Activated T-cell treated with anti-CD3 and anti-CD28 coated beads for 1 hour (primary cell): Measurements from ENCODE around the gene NUBP1.
"Not testable (repeated sequence)": the region's sequence is repeated elsewhere in the genome, so short reads cannot be mapped to it uniquely, and the experiment has no call there.

Source experiments
- DNase-seq: peaks from one replicate; pipeline ENCODE4 v3.0.0-alpha.2; 2020; ENCODE audit warnings: low read depth

NUBP1 gene

GRCh38 chr16:10743610-10744369 lies at the start of gene NUBP1:
Gene NUBP1, plus strand, starts transcription at chr16:10743842. Its CDS starts 22 bp downstream, at chr16:10743864.
- DNase-seq = peak; percentile 99

GRCh38 chr16:10693889-10694288 lies 49.8 kb upstream of the NUBP1 start:
- DNase-seq = no peak

- DNase-seq = no peak
Measured at GRCh38 chr16:10694306-10694705, 49.3 kb upstream of the NUBP1 start.

- DNase-seq = no peak
Measured at GRCh38 chr16:10694830-10695229, 48.8 kb upstream of the NUBP1 start, which contains the start of gene TEKT5. Gene TEKT5, minus strand, starts transcription at chr16:10694930. Its CDS starts 57 bp downstream, at chr16:10694873.

- no peak for DNase-seq
Measured at GRCh38 chr16:10699756-10700155, 43.9 kb upstream of the NUBP1 start.

- DNase-seq = no peak
Measured at GRCh38 chr16:10708969-10709368, 34.7 kb upstream of the NUBP1 start.

- no peak for DNase-seq
Measured at GRCh38 chr16:10728003-10728887, 15.4 kb upstream of the NUBP1 start.

GRCh38 chr16:10729104-10730048 lies 14.3 kb upstream of the NUBP1 start:
- DNase-seq = no peak

- DNase-seq = no peak
Measured at GRCh38 chr16:10731790-10732189, 11.9 kb upstream of the NUBP1 start.

- peak; percentile 54 for DNase-seq
Measured at GRCh38 chr16:10737068-10737625, 6.5 kb upstream of the NUBP1 start.

- no peak for DNase-seq
Measured at GRCh38 chr16:10738231-10739077, 5.2 kb upstream of the NUBP1 start.

- no peak for DNase-seq
Measured at GRCh38 chr16:10740000-10740844, 3.4 kb upstream of the NUBP1 start.

GRCh38 chr16:10740845-10741208 lies 2.8 kb upstream of the NUBP1 start:
- DNase-seq = no peak

- not testable (repeated sequence) for DNase-seq
Measured at GRCh38 chr16:10741249-10741648, 2.4 kb upstream of the NUBP1 start.

- DNase-seq = no peak
Measured at GRCh38 chr16:10741844-10742243, 1.8 kb upstream of the NUBP1 start.

- no peak for DNase-seq
Measured at GRCh38 chr16:10743227-10743609, 424 bp upstream of the NUBP1 start.

- DNase-seq = no peak
Measured at GRCh38 chr16:10744370-10745030, 858 bp downstream of the NUBP1 start.

GRCh38 chr16:10745841-10746240 lies 2.2 kb downstream of the NUBP1 start:
- DNase-seq = no peak

- no peak for DNase-seq
Measured at GRCh38 chr16:10750793-10751192, 7.2 kb downstream of the NUBP1 start.
